Ovary (tissue), 9 donors: ENCODE results near the gene LMTK3. TPM values are rescaled to one million over a fixed set of nuclear protein-coding genes. Genes with fewer than 3 reads are reported as not detected.

Experiments
- DNase-seq, 5 donors: peaks; one replicate each; pipeline ENCODE4 v3.0.0-alpha.2; 2019 to 2020
- H3K27ac ChIP-seq, 2 donors: fragments of 200-600 bp; one replicate each; pipeline versions ENCODE4 v1.5.1 to v1.8.0; 2019 to 2022
- H3K27me3 ChIP-seq: fragments of 200-600 bp; one replicate; pipeline ENCODE4 v1.8.0; 2022
- H3K36me3 ChIP-seq: fragments of 200-600 bp; sonication (generic); one replicate; pipeline ENCODE4 v1.5.1; 2019
- H3K4me1 ChIP-seq: one replicate; pipeline ENCODE4 v1.8.1; 2013; ENCODE audit warnings: mild to moderate bottlenecking, moderate library complexity; ENCODE audit not compliant: insufficient read depth
- H3K4me3 ChIP-seq: fragments of 200-600 bp; sonication (generic); one replicate; pipeline ENCODE4 v1.5.1; 2017
- H3K9me3 ChIP-seq, 2 donors: fragments of 200-600 bp in 1 of 2; sonication (generic) in 1 of 2; one replicate each; pipeline versions ENCODE4 v1.5.1 to v1.8.1; 2013 to 2019; ENCODE audit warnings: mild to moderate bottlenecking in 1 of 2, moderate library complexity in 1 of 2
- EP300 ChIP-seq: sonication (generic); formaldehyde crosslinking; IDR thresholded peaks from one replicate; pipeline ENCODE4 v1.6.1; 2017; ENCODE audit warnings: antibody characterized with exemption
- POLR2A ChIP-seq: fragments of 450-650 bp; IDR thresholded peaks from one replicate; pipeline ENCODE4 v1.6.1; 2017; ENCODE audit warnings: antibody characterized with exemption, mild to moderate bottlenecking, moderate library complexity
- WGBS, 3 donors: extraction: QIAGEN DNeasy Blood & Tissue Kit in 1 of 3; methylation state at CpG; one replicate each; pipeline versions ENCODE4 v1.1.5 to v1.1.7; 2013 to 2017; 5-methylcytosine and 5-hydroxymethylcytosine counted together
- intact Hi-C, 4 donors: fragments of 100-400 bp; cut with DNase I; formaldehyde crosslinking; loops; one replicate each; pipeline versions ENCODE4 v1.11.0 to v1.15.1; 2022 to 2023
- polyA plus RNA-seq, 2 donors: library from polyadenylated mRNA; stranded (reverse); fragments of 200-250 nt in 1 of 2; fragments of 350-450 nt in 1 of 2; fragmentation: Illumina TruSeq in 1 of 2; extraction: RNeasy Lipid Tissue Mini Kit (QIAGEN cat#74804) in 1 of 2; gene quantifications; one replicate each; pipeline ENCODE4 v1.2.3, GENCODE V29; 2013 to 2014
- total RNA-seq, 7 donors: library from RNA; depleted of rRNA in 2 of 7; stranded (reverse); fragments of >200 nt in 2 of 7; fragmentation: NEBNext Ultra II Directional in 3 of 7; extraction: Animal tissue kit (Norgen Biotek cat#: 25700) in 3 of 7; gene quantifications; one replicate each; pipeline versions ENCODE4 v1.1.0 to v1.2.4, GENCODE V29; 2016 to 2023
- TF ChIP-seq, protein P1 (sequence below), 3 donors: fragments of 450-650 bp in 2 of 3; fragments of 200-600 bp in 1 of 3; IDR thresholded peaks; one replicate each; pipeline versions ENCODE4 v1.5.1 to v1.8.0; 2016 to 2022; ENCODE audit warnings: antibody characterized with exemption in 3 of 3, mild to moderate bottlenecking in 1 of 3
- donor health status: DM: no; HTN: no; CAD: no; lungs with moderate emphysema.
- donor health status: DM: no; HTN: no; CAD: no.
- donor health status: Bipolar disorder and iron deficiency.
- donor health status: DM: yes; HTN: yes; CAD: no.
- donor health status: DM: no; HTN: no; CAD: no.
- donor health status: DM: yes; HTN: yes; CAD: no.

LMTK3 gene
- total and polyA plus RNA-seq, 9 donors = 0.27 to 2.5 (median 0.49) TPM; not detected in 1

DNA sequence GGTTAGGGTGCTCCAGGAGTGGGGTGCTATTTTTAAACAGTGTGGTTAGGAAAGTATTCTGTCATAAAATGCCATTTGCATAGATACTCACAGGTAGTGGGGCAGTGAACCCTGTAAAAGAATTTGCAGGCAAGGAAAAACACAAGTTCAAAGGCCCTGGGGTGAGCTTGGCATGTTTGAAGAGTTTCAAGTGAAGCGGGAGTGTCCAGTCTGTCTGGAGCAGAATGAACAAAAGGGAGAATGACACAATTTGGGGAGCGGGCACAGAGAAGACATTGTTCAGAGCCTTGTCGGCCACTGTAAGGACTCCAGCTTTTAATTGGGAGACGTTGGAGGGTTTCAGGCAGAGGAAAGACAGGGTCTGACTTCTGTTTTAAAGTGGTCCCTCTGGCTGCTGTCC is 63.1 kb downstream of the LMTK3 start:
- Histone ChIP-seq H3K9me3 (no peaks in the 10 kb centered on the region), H3K27me3 (no peaks in the 10 kb centered on the region), H3K4me3 (no peak overlapping the region), H3K27ac (no peak overlapping the region), H3K36me3 (no peaks in the 10 kb centered on the region), H3K4me1 (peaks cover 6% of the 10 kb centered on the region)
- TF ChIP-seq, protein P1, sequence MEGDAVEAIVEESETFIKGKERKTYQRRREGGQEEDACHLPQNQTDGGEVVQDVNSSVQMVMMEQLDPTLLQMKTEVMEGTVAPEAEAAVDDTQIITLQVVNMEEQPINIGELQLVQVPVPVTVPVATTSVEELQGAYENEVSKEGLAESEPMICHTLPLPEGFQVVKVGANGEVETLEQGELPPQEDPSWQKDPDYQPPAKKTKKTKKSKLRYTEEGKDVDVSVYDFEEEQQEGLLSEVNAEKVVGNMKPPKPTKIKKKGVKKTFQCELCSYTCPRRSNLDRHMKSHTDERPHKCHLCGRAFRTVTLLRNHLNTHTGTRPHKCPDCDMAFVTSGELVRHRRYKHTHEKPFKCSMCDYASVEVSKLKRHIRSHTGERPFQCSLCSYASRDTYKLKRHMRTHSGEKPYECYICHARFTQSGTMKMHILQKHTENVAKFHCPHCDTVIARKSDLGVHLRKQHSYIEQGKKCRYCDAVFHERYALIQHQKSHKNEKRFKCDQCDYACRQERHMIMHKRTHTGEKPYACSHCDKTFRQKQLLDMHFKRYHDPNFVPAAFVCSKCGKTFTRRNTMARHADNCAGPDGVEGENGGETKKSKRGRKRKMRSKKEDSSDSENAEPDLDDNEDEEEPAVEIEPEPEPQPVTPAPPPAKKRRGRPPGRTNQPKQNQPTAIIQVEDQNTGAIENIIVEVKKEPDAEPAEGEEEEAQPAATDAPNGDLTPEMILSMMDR (IDR thresholded peaks at IDR 0.05) = no peak
- no peak for TF ChIP-seq POLR2A
- no peak for TF ChIP-seq EP300
- DNase-seq = no peak
- 76 to 94% (median 92%) methylated on average over 4 of the region's 4 CpGs for WGBS, 3 donors
- intact Hi-C loops = no loop called here

- Histone ChIP-seq H3K36me3 (no peaks in the 10 kb centered on the region), H3K27ac (no peak overlapping the region), H3K4me3 (peak overlapping the region; percentile 66), H3K27me3 (no peaks in the 10 kb centered on the region), H3K4me1 (peaks cover 6% of the 10 kb centered on the region), H3K9me3 (no peaks in the 10 kb centered on the region)
- DNase-seq = no peak
- WGBS, 3 donors = 74 to 79% (median 74%) methylated on average over 6 to 7 of the region's 7 CpGs
- intact Hi-C loops = no loop called here
- TF ChIP-seq, protein P1 (IDR thresholded peaks at IDR 0.05) = no peak
- no peak for TF ChIP-seq EP300
- TF ChIP-seq POLR2A = no peak
These were observed 65.1 kb downstream of the LMTK3 start for GRCh38 chr19:48446579-48446978.

DNA sequence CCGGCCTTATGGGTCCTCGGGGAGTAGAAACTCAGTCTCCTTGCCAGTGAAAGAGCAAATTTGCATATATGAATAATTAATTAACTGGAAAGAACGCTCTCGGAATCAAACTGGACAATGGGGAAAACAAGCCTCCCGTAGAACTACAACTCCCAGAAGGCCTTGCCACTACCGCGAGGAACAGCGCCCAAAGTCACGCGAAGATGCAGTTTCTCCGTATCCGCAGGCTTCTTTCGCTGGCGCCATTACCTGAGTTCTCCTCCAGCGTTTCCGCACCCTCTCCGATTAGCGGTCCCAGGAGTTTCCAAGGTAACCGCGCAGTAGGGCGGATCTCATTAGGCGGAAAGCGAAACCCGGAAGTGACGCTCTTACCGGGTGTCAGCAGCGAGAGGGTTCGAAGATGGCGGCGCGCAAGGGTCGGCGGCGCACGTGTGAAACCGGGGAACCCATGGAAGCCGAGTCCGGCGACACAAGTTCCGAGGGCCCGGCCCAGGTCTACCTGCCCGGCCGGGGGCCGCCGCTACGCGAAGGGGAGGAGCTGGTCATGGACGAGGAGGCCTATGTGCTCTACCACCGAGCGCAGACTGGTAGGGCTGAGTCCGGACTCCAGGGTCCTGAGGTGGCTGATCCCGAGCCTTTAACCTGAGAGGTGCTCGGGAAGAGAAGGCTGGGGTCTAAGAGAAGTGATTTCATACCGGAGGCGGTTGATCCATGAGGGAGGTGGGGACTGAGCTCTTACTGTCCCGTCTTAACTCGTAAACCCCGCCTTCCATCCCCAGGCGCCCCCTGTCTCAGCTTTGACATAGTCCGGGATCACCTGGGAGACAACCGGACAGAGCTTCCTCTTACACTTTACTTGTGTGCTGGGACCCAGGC is 65.8 kb downstream of the LMTK3 start, which contains the start of gene GRWD1:
TSS of gene GRWD1 (plus strand) at position 378 of the 876 bp plus-strand sequence. CDS start at position 401, 23 bp downstream.
- 0 to 1% (median 0%) methylated on average over 58 to 61 of the region's 61 CpGs for WGBS, 3 donors
- peak within 1 kb of the TSS; percentile 66 for H3K4me3 ChIP-seq
- TF ChIP-seq, protein P1 (IDR thresholded peaks at IDR 0.05) = no peak
- TF ChIP-seq POLR2A (peak; percentile 70), EP300 (no peak)
- intact Hi-C loops = no loop called here
- peak within 1 kb of the TSS; percentile 2 to 85 for H3K27ac ChIP-seq
- no peaks in the 10 kb centered on the region for H3K36me3 ChIP-seq
- peaks cover 6% of the 10 kb centered on the region for H3K4me1 ChIP-seq
- H3K9me3 ChIP-seq = no peaks in the 10 kb centered on the region
- H3K27me3 ChIP-seq = no peaks in the 10 kb centered on the region
- peak; percentile 91 to 94 (median 93) for DNase-seq

DNA sequence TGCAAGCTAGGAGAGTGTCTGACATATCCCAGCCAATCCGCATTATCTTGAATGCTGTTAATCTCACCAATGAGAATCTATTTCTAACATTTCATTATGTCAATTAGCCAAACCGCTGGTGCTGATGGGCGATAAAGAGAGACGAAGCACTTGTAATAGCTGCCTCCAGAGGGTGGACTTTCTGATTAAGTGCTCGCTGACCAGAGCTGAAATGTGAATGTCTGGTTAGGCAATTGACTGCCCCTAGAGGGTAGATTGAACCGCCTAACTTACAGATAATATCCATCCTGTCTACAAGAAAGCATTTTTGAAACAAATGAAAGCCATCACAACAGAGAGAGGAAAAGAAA is 66.4 kb downstream of the LMTK3 start:
- Histone ChIP-seq H3K36me3 (no peaks in the 10 kb centered on the region), H3K4me1 (peaks cover 6% of the 10 kb centered on the region), H3K27me3 (no peaks in the 10 kb centered on the region), H3K9me3 (no peaks in the 10 kb centered on the region), H3K27ac (peak overlapping the region in 1 of 2 donors; percentile 85), H3K4me3 (peak overlapping the region; percentile 66)
- 0 to 2% (median 0%) methylated on average over 6 of the region's 6 CpGs for WGBS, 3 donors
- TF ChIP-seq, protein P1 (IDR thresholded peaks at IDR 0.05) = peak; percentile 7 to 79 (median 73)
- TF ChIP-seq POLR2A = no peak
- DNase-seq = peak in 1 of 5 donors; percentile 57
- intact Hi-C loops = no loop called here
